ENCODE measurements around the gene SH2D3A.
"Not testable (repeated sequence)": the region's sequence is repeated elsewhere in the genome, so short reads cannot be mapped to it uniquely, and the experiment has no call there.

The SH2D3A gene

GRCh38 chr19:6772028-6772865 is 5.0 kb upstream of the SH2D3A start, which contains the start of gene VAV1:
TSS of gene VAV1 (plus strand) at chr19:6772708. CDS start at chr19:6772808, 100 bp downstream.
- intact Hi-C loops (cut with DNase I; ENCODE audit: low total_unique reads) = no loop called here
- Histone ChIP-seq H3K27ac (no peak within 1 kb of the TSS), H3K36me3 (no peaks in the 10 kb centered on the region), H3K9me3 (no peaks in the 10 kb centered on the region), H3K4me1 (peaks cover 0 to 7% (median 4%) of the 10 kb centered on the region in 4 donors), H3K4me3 (peak within 1 kb of the TSS; percentile 37 to 40), H3K27me3 (peaks cover 4 to 34% of the 10 kb centered on the region in 2 donors)
- peak in 1 of 2 donors; percentile 61 for DNase-seq
- TF ChIP-seq, protein P1, sequence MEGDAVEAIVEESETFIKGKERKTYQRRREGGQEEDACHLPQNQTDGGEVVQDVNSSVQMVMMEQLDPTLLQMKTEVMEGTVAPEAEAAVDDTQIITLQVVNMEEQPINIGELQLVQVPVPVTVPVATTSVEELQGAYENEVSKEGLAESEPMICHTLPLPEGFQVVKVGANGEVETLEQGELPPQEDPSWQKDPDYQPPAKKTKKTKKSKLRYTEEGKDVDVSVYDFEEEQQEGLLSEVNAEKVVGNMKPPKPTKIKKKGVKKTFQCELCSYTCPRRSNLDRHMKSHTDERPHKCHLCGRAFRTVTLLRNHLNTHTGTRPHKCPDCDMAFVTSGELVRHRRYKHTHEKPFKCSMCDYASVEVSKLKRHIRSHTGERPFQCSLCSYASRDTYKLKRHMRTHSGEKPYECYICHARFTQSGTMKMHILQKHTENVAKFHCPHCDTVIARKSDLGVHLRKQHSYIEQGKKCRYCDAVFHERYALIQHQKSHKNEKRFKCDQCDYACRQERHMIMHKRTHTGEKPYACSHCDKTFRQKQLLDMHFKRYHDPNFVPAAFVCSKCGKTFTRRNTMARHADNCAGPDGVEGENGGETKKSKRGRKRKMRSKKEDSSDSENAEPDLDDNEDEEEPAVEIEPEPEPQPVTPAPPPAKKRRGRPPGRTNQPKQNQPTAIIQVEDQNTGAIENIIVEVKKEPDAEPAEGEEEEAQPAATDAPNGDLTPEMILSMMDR (IDR thresholded peaks at IDR 0.05) = no peak

DNA sequence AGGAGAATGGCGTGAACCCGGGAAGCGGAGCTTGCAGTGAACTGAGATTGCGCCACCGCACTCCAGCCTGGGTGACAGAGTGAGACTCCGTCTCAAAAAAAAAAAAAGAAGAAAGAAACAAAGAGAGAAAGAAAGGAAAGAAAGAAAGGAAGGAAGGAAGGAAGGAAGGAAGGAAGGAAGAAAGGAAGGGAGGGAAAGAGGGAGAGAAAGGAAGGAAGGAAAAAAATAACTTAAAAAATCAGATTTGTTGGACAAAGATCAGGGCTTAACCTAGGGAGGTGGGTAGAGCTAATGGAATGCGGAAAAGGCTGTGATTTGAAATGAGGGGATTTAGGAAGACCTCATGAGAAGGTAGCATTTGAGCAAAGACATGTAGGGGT is 4.4 kb upstream of the SH2D3A start:
- H3K9me3 ChIP-seq; H3K27ac ChIP-seq; H3K36me3 ChIP-seq; DNase-seq; H3K4me3 ChIP-seq; intact Hi-C loops (cut with DNase I; ENCODE audit: low total_unique reads): not testable (repeated sequence)
- Histone ChIP-seq H3K4me1 (peaks cover 0 to 13% (median 6%) of the 10 kb centered on the region in 4 donors), H3K27me3 (peaks cover 4 to 40% of the 10 kb centered on the region in 2 donors)

- H3K9me3 ChIP-seq = no peaks in the 10 kb centered on the region
- no peak for DNase-seq
- H3K27me3 ChIP-seq = peaks cover 4 to 58% of the 10 kb centered on the region in 2 donors
- no peaks in the 10 kb centered on the region for H3K36me3 ChIP-seq
- TF ChIP-seq, protein P1 (IDR thresholded peaks at IDR 0.05) = peak; percentile 34 to 35
- H3K4me1 ChIP-seq = peaks cover 0 to 23% (median 6%) of the 10 kb centered on the region in 4 donors
- intact Hi-C loops (cut with DNase I; ENCODE audit: low total_unique reads) = no loop called here
- H3K27ac ChIP-seq = no peak overlapping the region
- no peak overlapping the region for H3K4me3 ChIP-seq
Observed at GRCh38 chr19:6769006-6769619, 1.9 kb upstream of the SH2D3A start.

- H3K36me3 ChIP-seq = no peaks in the 10 kb centered on the region
- no peak overlapping the region for H3K27ac ChIP-seq
- H3K4me3 ChIP-seq = no peak overlapping the region
- H3K4me1 ChIP-seq = peaks cover 0 to 23% (median 6%) of the 10 kb centered on the region in 4 donors
- no peaks in the 10 kb centered on the region for H3K9me3 ChIP-seq
- no peak for DNase-seq
- peaks cover 4 to 61% of the 10 kb centered on the region in 2 donors for H3K27me3 ChIP-seq
- TF ChIP-seq, protein P1 (IDR thresholded peaks at IDR 0.05) = no peak
- intact Hi-C loops (cut with DNase I; ENCODE audit: low total_unique reads) = no loop called here
Observed at GRCh38 chr19:6768236-6768785, 1.1 kb upstream of the SH2D3A start.

DNA sequence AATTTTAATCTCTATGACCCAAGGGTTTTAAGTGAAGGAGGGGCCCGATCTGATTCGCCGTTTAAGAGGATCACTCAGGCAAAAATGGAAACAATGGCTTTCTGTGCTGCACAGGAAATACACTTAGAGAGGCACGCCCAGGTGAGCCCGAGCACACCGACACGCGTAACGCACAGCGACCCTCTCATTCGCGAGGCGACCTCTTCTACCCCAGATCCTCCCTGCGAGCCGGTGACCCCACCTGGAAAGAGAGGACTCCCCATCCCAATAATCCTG is 216 bp downstream of the SH2D3A start:
- H3K9me3 ChIP-seq = no peaks in the 10 kb centered on the region
- peaks cover 4 to 49% of the 10 kb centered on the region in 2 donors for H3K27me3 ChIP-seq
- TF ChIP-seq, protein P1 (IDR thresholded peaks at IDR 0.05) = no peak
- intact Hi-C loops (cut with DNase I; ENCODE audit: low total_unique reads) = no loop called here
- H3K4me1 ChIP-seq = peaks cover 0 to 23% (median 6%) of the 10 kb centered on the region in 4 donors
- H3K4me3 ChIP-seq = peak overlapping the region; percentile 12 to 23
- H3K36me3 ChIP-seq = no peaks in the 10 kb centered on the region
- no peak overlapping the region for H3K27ac ChIP-seq
- no peak for DNase-seq
